Small intestine (tissue), 7 donors: Measurements from ENCODE around the gene SCG5. TPM values are rescaled to one million over a fixed set of nuclear protein-coding genes. Genes with fewer than 3 reads are reported as not detected.
A peak's percentile ranks its signal among the peaks of the same experiment; 100 is the strongest.

Experiments used
- DNase-seq, 2 donors: peaks; one replicate each; pipeline versions ENCODE4 v3.0.0 to v3.0.0-alpha.2; 2013
- FAIRE-seq: peaks from 2 replicates; lab custom pipeline; 2012; peaks lifted over from hg19 to GRCh38; lab: Jason Lieb, UNC
- H3K27ac ChIP-seq, 3 donors: one replicate each; pipeline ENCODE4 v1.5.1; 2013; ENCODE audit warnings: low read length in 2 of 3, mild to moderate bottlenecking in 2 of 3, control low read depth in 1 of 3, inconsistent platforms in 1 of 3, low read depth in 1 of 3, moderate library complexity in 1 of 3
- H3K27me3 ChIP-seq, 3 donors: one replicate each; pipeline ENCODE4 v1.6.1; 2013; ENCODE audit warnings: low read length in 3 of 3, inconsistent platforms in 1 of 3; ENCODE audit not compliant: control insufficient read depth in 3 of 3, insufficient read depth in 3 of 3
- H3K36me3 ChIP-seq, 3 donors: one replicate each; pipeline ENCODE4 v1.6.1; 2013; ENCODE audit warnings: low read length in 3 of 3, inconsistent platforms in 1 of 3, low read depth in 1 of 3, mild to moderate bottlenecking in 1 of 3, moderate library complexity in 1 of 3; ENCODE audit not compliant: control insufficient read depth in 3 of 3, insufficient read depth in 2 of 3
- H3K4me1 ChIP-seq, 3 donors: one replicate each; pipeline ENCODE4 v1.6.1; 2013; ENCODE audit warnings: low read length in 2 of 3, inconsistent platforms in 1 of 3, low read depth in 1 of 3, mild to moderate bottlenecking in 1 of 3, moderate library complexity in 1 of 3; ENCODE audit not compliant: control insufficient read depth in 3 of 3, insufficient read depth in 2 of 3
- H3K4me3 ChIP-seq, 3 donors: one replicate each; pipeline ENCODE4 v1.5.1; 2013; ENCODE audit warnings: low read length in 3 of 3, control low read depth in 1 of 3, inconsistent platforms in 1 of 3, low read depth in 1 of 3, mild to moderate bottlenecking in 1 of 3, moderate library complexity in 1 of 3
- H3K9me3 ChIP-seq, 2 donors: one replicate each; pipeline ENCODE4 v1.6.1; 2013; ENCODE audit warnings: low read depth in 1 of 2, low read length in 1 of 2; ENCODE audit not compliant: control insufficient read depth in 2 of 2, insufficient read depth in 1 of 2
- WGBS, 3 donors: extraction: QIAGEN DNeasy Blood & Tissue Kit; methylation state at CpG; one replicate each; pipeline ENCODE4 v1.1.7; 2013; 5-methylcytosine and 5-hydroxymethylcytosine counted together
- polyA plus RNA-seq, 4 donors: library from polyadenylated mRNA; stranded (reverse) in 3 of 4; unstranded in 1 of 4; fragments of 200-250 nt in 3 of 4; fragments of 120-200 nt in 1 of 4; gene quantifications; one replicate each; pipeline versions ENCODE4 v1.2.1 to v1.2.3, GENCODE V29; 2013
- donor health status: healthy with polysubstance abuse.
- donor health status: control.
- donor health status: control.
- donor health status: Bipolar disorder and iron deficiency.
- donor health status: healthy.

The SCG5 gene
- polyA plus RNA-seq, 4 donors, result 1.9 to 13.3 (median 6.3) TPM

GRCh38 chr15:32636410-32636809 is 5.1 kb upstream of the SCG5 start:
- no peaks in the 10 kb centered on the region for H3K4me1 ChIP-seq
- FAIRE-seq, result no peak
- no peak for DNase-seq
- 88 to 95% (median 90%) methylated on average over 3 of the region's 3 CpGs for WGBS, 3 donors
- H3K9me3 ChIP-seq, result no peaks in the 10 kb centered on the region
- no peak overlapping the region for H3K4me3 ChIP-seq
- H3K27me3 ChIP-seq, result peaks cover 0 to 2% (median 0%) of the 10 kb centered on the region in 3 donors
- H3K36me3 ChIP-seq, result peaks cover 0 to 2% (median 2%) of the 10 kb centered on the region in 3 donors
- H3K27ac ChIP-seq, result no peak overlapping the region

- Histone ChIP-seq H3K27ac (no peak overlapping the region), H3K36me3 (peaks cover 0 to 2% (median 2%) of the 10 kb centered on the region in 3 donors), H3K9me3 (no peaks in the 10 kb centered on the region), H3K4me1 (no peaks in the 10 kb centered on the region), H3K27me3 (peaks cover 0 to 7% (median 0%) of the 10 kb centered on the region in 3 donors), H3K4me3 (no peak overlapping the region)
- FAIRE-seq (no peak), DNase-seq (no peak)
- 91 to 98% (median 94%) methylated on average over 8 of the region's 8 CpGs for WGBS, 3 donors
Observed at GRCh38 chr15:32636908-32637567, 4.5 kb upstream of the SCG5 start.

- FAIRE-seq (no peak), DNase-seq (no peak)
- peaks cover 0 to 7% (median 0%) of the 10 kb centered on the region in 3 donors for H3K27me3 ChIP-seq
- peaks cover 0 to 2% (median 2%) of the 10 kb centered on the region in 3 donors for H3K36me3 ChIP-seq
- no peaks in the 10 kb centered on the region for H3K4me1 ChIP-seq
- H3K9me3 ChIP-seq, result no peaks in the 10 kb centered on the region
- WGBS, 3 donors, result 100% methylated on average over 1 of the region's 1 CpG
- no peak overlapping the region for H3K27ac ChIP-seq
- H3K4me3 ChIP-seq, result no peak overlapping the region
Observed at GRCh38 chr15:32637704-32638103, 3.8 kb upstream of the SCG5 start.

- no peak overlapping the region for H3K27ac ChIP-seq
- H3K36me3 ChIP-seq, result no peaks in the 10 kb centered on the region
- H3K27me3 ChIP-seq, result peaks cover 0 to 7% (median 0%) of the 10 kb centered on the region in 3 donors
- 63 to 70% (median 66%) methylated on average over 5 of the region's 5 CpGs for WGBS, 3 donors
- no peaks in the 10 kb centered on the region for H3K4me1 ChIP-seq
- H3K9me3 ChIP-seq, result no peaks in the 10 kb centered on the region
- H3K4me3 ChIP-seq, result no peak overlapping the region
- FAIRE-seq (no peak), DNase-seq (no peak)
Observed at GRCh38 chr15:32642667-32643435, 1.3 kb downstream of the SCG5 start.

GRCh38 chr15:32643907-32644445 is 2.5 kb downstream of the SCG5 start:
- 98 to 100% (median 100%) methylated on average over 1 of the region's 1 CpG for WGBS, 3 donors
- no peak overlapping the region for H3K4me3 ChIP-seq
- H3K4me1 ChIP-seq, result no peaks in the 10 kb centered on the region
- FAIRE-seq, result no peak
- H3K27me3 ChIP-seq, result peaks cover 0 to 7% (median 0%) of the 10 kb centered on the region in 3 donors
- no peak overlapping the region for H3K27ac ChIP-seq
- no peak for DNase-seq
- no peaks in the 10 kb centered on the region for H3K36me3 ChIP-seq
- no peaks in the 10 kb centered on the region for H3K9me3 ChIP-seq

- H3K4me3 ChIP-seq, result no peak overlapping the region
- no peak overlapping the region for H3K27ac ChIP-seq
- no peaks in the 10 kb centered on the region for H3K9me3 ChIP-seq
- no peaks in the 10 kb centered on the region for H3K4me1 ChIP-seq
- H3K36me3 ChIP-seq, result no peaks in the 10 kb centered on the region
- WGBS, 3 donors, result 56 to 69% (median 61%) methylated on average over 5 of the region's 5 CpGs
- DNase-seq (no peak), FAIRE-seq (no peak)
- peaks cover 0 to 7% (median 0%) of the 10 kb centered on the region in 3 donors for H3K27me3 ChIP-seq
Observed at GRCh38 chr15:32646291-32646690, 4.8 kb downstream of the SCG5 start.

- DNase-seq, result peak; percentile 38 to 69
- 62 to 68% (median 66%) methylated on average over 5 of the region's 5 CpGs for WGBS, 3 donors
- Histone ChIP-seq H3K27ac (no peak overlapping the region), H3K9me3 (no peaks in the 10 kb centered on the region), H3K4me3 (no peak overlapping the region), H3K4me1 (no peaks in the 10 kb centered on the region), H3K36me3 (no peaks in the 10 kb centered on the region), H3K27me3 (no peaks in the 10 kb centered on the region)
- FAIRE-seq, result no peak
Observed at GRCh38 chr15:32649342-32649741, 7.8 kb downstream of the SCG5 start.

GRCh38 chr15:32651229-32651837 is 9.8 kb downstream of the SCG5 start:
- H3K36me3 ChIP-seq, result no peaks in the 10 kb centered on the region
- H3K9me3 ChIP-seq, result no peaks in the 10 kb centered on the region
- H3K4me1 ChIP-seq, result no peaks in the 10 kb centered on the region
- H3K4me3 ChIP-seq, result no peak overlapping the region
- H3K27ac ChIP-seq, result no peak overlapping the region
- no peaks in the 10 kb centered on the region for H3K27me3 ChIP-seq
- FAIRE-seq (no peak), DNase-seq (peak; percentile 57 to 58)
- WGBS, 3 donors, result 38 to 45% (median 43%) methylated on average over 6 of the region's 6 CpGs
